Activated CD4-positive, alpha-beta T cell treated with anti-CD3 and anti-CD28 coated beads, Interleukin-10, Interleukin-2, amounts not matched to agents 100 ng/mL and 50 ng/mL, durations not matched to agents 16 hours and 8 hours (primary cell): ENCODE data around the gene UCN2.
"Not testable (repeated sequence)": the region's sequence is repeated elsewhere in the genome, so short reads cannot be mapped to it uniquely, and the experiment has no call there.

ENCODE experiments used
- DNase-seq: peaks from one replicate; pipeline ENCODE4 v3.0.0-alpha.2; 2020

The UCN2 gene

DNA sequence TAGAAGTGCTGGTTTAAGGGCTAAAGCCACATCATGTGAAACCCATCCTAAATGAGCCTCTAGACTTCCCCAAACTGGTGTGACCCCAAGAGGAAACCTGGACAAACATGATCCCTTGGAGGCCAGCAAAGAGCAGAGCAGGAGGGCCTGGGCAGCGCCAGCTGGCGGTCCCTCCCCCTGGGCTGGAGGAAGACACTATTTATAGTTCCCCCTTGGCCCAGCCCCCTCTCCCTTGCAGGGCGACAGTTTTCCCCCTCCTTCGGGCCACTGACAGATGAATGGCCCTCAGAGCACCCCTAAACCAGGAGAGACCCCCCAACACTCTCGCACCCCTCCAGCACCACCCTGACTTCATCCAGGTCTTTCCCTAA is 2.9 kb downstream of the UCN2 start:
- DNase-seq: no peak

DNA sequence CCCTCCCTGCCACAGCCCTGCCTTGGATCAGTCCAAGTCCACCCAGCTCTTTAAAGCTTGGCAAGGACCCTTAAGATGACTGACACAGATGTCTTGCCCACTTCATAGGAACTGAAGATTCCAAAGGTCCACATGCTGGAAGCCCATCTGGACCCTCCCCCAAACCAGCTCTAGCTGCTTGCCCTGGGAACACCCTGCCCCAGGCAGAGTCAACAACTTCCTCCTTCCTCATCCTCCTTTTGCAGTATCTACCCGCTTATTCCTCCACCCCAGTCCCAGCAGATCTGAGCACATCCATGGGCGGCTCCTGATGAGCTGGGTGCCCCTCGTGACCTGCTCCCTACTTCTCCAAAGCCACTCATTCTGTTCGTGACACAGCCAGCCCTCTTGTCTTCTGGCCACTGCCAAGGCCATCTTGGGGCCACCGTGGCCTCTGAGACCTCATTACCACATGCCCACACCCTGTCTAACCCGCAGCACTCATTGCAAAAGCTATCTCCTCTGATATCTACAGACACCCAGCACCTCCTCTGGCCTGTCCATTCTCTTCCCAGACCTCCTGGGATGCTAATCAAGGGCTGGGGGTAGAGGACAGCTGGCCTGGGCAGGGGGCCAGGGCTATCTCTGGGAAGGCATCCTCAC is 5.0 kb downstream of the UCN2 start:
- DNase-seq: no peak

DNA sequence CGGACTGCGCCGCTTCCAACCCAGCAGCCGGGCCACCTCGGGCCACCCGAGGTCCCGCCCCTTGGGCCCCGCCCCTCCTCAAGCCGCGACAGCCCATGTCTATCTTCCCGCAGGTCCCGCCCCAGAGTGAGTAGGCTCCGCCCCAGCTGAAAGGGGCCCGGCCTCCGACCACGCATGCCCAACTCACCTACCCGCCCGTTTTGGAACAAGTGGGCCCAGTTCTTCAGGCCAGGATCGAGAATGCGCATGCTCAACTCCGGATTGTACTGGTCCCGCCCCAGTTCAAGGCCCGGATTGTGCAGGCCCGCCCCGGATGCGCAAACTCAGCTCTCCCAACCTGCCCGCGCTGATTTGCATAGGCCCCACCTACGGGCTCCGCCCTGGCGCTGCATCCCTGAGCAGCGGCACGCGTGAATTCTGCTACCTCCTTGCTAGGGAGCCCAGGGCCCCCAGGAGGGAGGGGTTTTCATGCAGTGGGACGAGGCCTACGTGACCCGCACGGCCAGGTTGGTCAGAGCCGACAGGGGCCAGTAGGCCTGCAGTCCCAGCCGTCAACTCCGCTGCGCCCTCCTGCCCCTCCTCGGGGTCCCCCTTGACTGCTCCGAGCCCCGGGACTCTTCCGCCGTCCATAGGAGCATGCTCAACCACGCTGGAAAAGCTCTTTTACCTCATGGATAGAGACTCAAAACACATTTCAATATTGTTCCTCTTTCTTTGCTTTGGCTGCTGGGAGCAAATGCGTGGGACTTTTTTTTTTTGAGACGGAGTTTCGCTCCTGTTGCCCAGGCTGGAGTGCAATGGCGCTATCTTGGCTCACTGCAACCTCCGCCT is 6.6 kb downstream of the UCN2 start, which contains the start of gene PFKFB4:
Gene PFKFB4 (minus strand): TSS at position 8 of the 831 bp plus-strand sequence. CDS start 26 bp downstream, outside the sequence.
- DNase-seq: peak; percentile 100

DNA sequence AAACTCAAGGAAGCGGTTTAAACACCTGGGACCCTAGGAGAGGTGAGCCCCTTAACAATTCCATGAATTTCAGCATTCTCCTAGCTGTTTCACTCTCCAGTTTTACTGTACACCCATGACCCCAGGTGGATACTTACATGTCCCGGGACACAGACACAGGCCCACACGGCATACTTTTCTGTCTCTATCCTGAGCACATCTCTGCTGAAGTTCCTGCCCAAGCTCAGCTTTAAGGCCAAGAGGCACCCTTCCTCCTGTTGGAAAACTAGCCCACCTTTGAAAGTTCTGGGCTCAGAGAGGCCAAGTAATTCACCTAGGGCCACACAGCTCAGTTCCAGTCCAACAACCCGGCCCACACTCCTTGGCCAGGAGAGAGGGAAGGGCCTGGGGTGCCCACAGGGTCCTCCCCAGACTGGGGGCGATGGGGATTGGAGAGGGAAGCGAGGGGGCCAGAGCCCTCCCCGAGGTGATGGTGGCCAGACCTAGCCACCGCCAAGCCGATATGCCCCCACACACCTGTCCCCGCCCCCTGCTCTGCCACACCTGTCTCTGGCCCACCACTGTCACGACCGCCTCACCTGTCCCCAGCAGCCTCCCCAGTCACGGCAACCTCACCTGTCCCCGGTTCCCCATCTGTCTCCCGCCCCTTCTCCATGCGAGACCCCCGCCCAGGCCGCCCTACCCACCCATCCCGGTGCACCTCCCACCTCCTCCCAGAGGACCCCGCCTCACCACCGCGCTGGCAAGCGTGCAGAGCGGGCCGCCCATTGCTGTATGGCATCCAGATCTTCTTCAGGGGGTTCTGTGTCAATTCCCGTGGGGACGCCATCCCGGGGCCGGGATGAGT is 7.4 kb downstream of the UCN2 start:
- DNase-seq: no peak

DNA sequence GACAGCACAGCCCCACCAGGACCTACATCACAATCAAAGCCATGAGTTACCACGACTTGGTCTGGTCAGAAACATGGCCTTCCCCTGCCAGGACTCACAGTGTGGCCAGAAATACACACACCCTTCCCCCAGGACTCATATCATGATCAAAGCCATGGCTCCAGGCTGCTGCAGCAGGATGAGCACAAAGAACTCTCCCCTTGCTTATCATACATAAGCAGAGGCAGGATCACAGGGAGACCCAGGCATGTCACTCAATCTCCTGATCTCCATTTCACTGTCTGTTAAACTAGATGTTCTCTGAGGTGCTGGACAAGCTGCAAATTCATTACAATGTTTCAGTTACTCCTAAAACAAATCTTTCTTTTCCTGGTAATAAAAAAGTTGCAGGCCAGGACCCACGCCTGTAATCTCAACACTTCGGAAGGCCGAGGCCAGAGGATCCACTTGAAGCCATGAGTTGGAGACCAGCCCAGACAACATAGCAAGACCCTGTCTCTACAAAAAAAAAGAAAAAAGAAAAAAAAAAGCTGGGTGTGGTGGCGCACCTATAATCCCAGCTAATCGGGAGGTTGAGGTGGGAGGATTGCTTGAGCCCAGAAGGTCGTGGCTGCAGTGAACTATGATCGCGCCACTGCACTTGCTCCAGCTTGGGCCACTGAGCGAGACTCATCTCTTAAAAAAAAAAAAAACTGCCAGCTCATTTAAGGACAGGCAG is 8.2 kb downstream of the UCN2 start:
- DNase-seq: no peak

DNA sequence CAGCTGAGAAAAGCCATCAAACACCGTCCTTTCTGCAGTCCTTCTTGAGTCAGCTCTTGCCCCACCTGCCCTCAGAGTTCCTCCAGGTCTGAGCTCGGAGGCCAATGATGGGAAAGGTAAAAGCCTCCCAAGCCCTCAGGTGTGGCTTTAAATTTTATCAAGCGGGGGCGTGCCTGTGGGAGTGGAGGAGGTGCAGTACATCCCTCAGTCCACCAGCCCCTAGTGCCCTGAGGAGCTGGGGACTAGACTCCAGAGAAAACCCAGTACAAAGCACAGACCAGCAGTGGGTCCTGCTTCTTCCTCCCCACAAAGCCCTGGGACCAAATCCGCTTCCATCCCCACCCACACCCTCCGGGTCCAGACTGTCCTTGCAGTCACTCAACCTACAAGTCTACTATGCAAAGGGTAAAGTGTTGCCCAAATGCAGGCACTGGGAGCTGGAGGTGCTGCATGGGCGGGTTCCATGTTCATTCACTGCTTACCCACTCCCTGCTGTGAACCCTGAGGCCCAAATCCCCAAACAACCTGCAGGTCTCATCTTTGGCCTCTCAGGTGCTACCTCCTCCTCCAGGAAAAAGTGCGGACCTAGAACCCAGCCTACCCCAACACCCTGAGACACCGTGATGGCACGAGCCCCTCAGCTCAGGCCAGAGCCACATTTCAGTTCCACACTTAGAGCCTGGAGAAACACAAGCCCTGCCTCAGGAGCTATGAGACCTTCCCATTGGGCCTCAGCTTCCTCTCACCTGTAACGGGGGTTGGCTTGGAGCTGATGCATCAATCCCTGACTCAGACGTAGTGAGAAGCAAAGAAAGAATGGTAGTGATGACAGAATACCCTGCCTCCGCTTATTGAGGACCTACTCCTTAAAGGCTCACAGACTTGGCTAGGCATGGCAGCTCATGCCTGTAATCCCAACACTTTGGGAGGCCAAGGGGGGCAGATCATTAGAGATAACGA is 9.4 kb downstream of the UCN2 start:
- DNase-seq: no peak

DNA sequence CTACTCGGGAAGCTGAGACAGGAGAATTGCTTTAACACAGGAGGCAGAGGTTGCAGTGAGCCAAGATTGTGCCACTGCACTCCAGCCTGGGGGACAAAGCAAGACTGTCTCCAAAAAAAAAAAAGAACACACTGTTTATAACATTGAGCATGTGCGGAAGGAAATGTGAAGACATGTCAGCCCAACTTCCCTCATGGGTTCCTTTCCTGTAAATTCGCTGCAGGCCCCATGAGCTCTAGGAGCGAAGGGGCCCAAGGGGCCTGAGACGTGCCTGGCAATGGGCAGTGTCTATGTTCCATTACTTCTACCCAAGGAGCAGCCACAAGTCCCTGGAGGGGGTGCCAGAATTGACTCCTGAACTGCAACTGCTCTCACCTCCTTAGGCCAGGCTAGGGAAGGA is 10.2 kb downstream of the UCN2 start:
- DNase-seq: no peak

DNA sequence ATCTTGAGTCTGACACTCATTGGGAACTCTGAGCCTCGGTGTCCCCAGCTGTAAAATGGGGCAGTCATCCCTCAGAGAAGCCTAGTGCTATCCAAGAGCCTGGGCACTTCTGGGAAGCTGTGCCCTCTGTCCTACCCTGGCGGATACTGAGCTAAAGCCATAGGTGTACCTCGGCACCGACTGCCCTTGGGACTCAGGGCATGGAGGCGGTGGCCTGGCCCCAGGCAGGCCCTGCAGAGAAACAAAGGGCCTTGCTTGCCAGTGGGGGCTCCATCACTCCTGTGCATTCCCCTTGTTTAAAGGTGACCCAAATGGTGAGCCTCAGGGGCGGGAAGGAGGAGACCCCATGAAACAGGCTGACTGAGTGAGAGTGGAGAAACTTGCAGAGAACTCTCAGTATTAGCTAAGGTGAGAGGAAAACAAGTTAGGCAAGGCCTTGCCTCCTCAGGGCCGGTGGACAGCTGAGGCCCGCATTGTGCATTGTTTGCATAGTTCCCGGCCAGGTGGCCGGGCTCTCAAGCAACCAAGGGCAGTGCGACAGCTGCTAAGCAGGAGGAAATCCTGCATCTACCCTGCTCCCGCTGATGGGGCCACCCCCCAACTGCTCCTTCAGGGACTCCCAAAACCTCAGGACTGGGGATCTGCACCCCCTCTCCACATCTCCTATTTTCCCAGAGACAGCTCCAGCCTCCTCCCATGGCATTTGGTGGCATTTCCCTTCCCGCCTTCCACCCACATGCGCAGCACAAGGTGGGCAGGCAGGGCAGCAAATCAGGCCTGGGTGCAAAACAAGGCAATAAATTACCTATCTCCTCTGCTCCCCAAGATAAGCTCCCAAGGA is 11.2 kb downstream of the UCN2 start:
- no peak for DNase-seq

DNA sequence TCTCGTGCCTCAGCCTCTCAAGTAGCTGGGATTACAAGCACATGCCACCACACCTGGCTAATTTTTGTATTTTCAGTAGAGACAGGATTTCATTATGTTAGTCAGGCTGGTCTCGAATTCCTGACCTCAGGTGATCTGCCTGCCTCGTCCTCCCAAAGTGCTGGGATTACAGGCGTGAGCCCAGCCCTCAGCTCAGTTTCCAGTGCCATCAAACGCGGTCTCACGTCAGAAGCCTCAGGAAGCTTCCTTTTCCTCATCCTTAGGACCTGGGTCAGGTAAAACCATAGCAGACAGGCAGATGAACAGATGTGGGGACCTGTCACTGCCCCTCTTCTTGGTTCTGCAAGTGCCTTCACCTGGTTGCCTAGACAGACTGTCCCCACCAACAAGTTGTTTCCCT is 11.9 kb downstream of the UCN2 start:
- not testable (repeated sequence) for DNase-seq

DNA sequence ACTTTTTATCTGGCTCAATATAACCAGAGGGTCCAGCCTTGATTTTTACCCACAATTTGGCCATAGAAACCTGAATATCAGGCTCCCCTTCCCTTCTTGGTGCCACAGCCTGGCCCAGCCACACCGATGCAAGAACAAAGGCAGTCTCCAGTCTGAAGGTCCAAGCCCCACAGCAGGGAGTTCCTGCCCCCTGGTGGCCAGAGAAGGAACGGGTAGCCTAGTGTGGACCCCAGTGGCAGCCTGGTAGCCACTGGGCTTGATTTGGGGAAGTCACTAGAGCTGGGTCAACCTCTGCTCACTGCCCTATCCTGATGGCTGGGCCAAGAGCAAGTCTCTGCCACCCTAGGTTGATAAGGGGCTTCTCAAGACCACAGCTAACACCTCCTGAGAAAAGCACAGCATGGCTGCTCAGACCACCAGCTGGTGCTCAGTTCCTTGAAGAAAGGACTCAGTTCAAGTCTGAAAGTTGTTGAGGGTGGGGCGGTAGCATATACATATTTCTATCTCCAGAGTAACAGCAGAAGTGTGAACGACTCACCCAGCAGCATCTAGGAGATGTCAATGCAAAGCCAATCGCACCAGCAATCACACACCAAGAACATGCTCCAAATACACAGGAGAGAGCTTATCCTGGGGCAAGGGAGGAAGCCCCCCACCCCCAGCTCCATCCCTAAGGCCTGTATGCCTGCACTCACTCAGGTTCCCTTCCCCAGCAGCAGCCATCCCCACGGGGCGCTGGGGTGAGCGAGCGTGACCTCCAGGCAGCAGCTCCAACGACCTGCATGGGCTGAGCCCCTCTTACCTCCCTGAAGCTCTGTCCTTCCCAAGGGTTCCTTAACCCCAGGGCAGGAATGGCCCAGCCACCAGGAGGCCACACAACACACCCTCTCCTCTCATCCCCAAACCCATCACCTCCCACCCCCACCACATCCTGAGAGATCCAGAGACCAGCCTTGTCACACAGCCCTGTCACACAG is 14.6 kb downstream of the UCN2 start:
- DNase-seq: peak; percentile 88

DNA sequence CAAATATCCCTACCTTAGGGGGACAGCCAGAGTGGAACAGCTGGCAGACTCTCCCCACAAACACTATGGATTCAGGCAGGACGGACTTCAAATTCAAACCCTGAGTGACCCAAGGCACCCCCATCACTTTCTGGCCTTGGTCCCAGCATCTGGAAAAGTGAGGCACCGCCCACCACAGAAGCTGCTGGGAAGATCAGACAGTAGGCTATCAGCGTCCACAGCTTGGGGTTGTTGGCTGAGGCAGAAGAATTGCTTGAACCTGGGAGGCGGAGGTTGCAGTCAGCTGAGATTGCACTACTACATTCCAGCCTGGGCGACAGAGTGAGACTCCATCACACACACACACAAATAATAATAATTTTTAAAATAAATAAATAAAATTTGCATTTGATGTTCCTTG is 15.5 kb downstream of the UCN2 start:
- DNase-seq: no peak

DNA sequence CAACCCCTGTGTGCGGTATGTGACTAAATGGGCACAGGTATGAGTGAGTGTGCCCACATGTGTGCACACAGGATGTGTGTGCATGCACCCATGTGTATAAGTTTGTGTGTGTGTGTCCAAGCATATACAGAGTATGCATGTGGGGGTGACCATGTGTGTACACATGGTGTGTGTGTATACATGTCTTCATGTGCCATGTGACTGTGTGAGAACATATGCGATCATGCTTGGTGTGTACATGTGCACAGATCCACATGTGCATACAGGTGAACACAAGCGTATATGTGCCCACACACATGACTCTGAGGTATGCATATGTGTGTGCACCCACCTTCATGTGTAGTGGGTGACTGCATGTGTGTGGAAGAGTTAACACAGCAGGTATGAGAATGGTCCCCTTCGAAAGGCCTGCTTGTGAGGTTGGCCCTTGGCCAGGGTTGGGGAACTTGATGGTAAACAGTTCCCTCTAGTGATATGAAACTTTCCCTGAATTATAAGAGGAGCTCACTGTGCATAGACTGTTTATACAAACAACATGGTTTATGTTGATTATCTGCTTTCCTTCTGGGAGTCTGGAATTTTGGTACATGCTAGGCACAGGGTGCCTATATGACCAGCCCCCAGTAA is 17.3 kb downstream of the UCN2 start:
- no peak for DNase-seq

DNA sequence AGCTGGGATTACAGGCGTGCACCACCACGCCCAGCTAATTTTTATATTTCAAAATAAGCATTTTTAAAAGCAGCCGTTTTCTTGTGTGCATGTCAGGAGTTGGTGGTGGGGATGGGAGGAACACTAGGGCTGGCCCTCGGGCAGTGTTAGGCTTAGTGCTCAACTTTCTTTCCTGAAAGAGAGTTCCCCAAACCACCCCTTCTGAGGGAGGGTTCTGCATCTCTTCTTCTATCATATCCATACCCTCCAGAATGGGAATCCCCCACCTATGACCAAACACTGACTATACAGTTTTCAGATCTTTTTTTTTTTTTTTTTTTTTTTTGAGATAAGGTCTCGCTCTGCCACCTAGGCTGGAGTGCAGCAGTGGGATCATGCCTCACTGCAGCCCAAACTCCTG is 19.4 kb downstream of the UCN2 start:
- DNase-seq: no peak

DNA sequence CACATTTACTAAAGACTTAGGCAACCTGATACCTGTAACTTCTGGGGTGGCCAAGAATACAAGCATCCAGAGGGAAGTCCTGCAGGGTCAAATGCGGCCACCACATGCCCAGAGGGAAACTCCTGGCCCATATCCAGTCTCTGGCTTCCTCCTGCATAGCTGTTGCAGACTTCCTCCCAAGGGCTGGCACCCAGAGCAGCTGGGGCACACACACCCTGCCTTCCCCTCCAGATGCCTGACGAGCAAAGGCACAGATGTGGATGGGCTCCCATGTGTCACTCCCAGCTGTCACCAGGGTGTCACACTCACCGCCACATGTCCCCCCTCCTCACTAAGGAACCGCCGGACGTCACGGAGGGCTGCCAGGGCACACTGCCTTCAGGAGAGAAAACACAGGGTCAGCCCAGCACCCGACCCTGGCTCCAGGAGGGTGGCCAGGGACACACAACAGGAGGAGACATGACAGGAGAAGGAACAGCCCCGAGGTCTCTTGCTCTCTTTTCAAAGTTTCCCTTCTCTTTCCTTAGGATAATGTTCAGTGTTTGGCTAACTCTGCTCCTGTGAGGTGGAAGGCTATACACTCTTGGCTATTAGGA is 20.2 kb downstream of the UCN2 start:
- no peak for DNase-seq

DNA sequence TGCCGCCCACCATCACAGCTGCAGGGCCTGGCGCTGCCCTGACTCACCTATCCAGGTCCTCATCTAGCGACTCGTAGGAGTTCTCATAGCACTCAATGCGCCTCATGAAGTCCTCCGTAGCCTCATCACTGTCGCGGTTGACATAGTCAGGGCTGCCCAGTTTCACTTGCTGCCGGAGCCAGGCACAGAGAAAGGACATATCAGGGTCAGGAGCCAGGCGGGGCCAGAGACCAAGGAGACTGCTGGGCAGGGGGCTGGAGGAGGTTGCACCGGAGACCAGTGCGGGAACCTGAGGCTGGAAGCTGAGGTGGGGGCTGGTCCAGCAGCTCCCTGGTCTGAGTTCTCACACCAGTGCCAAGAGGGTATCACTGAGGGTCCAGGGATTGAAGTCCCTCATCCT is 25.1 kb downstream of the UCN2 start:
- DNase-seq: no peak

DNA sequence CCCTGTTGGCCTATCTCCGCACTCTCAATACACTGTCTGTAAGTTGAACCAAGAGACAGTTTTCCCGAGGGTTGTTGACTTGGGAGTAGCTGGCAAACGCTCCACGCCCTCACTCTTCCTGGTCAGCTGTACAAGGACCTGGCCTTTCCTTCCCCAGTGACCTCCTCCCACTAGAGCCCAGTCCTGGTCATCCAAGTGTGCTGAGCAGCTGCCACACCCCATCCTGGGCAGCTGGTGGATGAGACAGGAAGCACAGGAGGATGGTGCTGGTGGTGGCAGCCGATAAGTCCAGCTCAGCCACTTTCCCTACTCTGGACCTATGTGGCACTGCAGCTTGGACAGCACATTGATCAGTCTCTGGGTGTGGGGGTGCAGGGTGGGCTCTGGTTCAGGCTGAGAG is 26.8 kb downstream of the UCN2 start:
- no peak for DNase-seq

DNA sequence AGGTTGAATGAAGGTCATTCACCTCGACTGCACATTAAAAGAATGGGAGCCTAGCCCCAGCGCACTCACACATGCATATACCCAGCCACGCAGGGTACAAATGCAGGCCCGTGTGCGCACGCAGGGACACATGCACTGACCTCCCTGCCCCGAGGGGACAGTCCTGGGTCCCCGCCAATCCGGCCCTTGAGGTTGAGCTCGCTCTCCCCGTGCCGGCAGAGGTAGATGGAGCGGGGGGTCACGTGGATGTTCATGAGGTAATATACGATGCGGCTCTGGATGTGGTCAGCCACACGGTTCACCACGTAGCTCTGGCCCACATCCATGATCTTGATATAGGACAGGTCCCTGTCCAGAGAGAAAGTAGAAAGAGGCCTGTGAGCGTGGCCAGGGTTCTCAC is 27.5 kb downstream of the UCN2 start:
- DNase-seq: no peak

DNA sequence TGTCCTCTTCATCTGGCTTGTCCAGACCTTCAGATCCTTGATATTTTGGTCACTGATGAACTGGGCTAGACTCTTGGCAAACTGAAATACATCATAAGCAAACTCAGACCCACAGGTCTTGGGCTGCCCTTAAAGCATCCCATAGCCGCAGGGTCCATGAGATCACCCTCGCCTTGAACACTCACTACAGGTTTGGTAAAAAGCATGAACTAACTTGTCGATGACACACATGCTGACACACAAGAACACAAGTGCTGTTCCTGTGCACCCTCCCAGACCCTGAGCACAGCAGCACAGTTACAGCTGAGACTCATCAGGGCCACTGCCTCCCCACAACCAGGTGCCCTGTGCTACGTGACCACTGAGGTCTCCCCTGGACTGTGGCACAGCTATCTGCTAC is 28.0 kb downstream of the UCN2 start:
- DNase-seq: no peak

DNA sequence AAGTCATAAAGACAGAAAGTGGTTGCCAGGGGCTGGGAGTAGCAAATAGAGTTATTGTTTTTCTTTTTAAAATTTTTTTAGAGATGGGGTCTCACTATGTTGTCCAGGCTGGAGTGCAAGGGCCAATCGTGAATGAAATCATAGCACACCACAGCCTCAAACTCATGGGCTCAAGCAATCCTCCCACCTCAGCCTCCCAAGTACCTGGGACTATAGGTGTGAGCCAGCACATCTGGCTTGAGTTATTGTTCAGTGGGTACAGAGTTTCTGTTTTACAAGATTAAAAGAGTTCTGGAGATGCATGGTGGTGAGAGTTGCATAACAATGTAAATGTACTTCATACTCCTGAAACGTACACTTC is 30.6 kb downstream of the UCN2 start:
- no peak for DNase-seq
